GM12878 (cell line): Measurements from ENCODE around the gene GPRC5C. TPM values are rescaled to one million over a fixed set of nuclear protein-coding genes. Genes with fewer than 3 reads are reported as not detected.

Experiments
- BMI1 ChIP-seq: fragments of 450-650 bp; IDR thresholded peaks from 2 replicates; pipeline ENCODE4 v1.6.1; 2016; ENCODE audit warnings: mild to moderate bottlenecking, moderate library complexity, borderline replicate concordance
- CREM ChIP-seq: IDR thresholded peaks from 2 replicates; pipeline ENCODE4 v1.6.1; 2014; ENCODE audit warnings: antibody characterized with exemption, low read depth
- MEF2B ChIP-seq: fragments of 450-650 bp; IDR thresholded peaks from 2 replicates; pipeline ENCODE4 v1.6.1; 2018; ENCODE audit warnings: mild to moderate bottlenecking, moderate library complexity; ENCODE audit not compliant: partially characterized antibody, poor library complexity, severe bottlenecking
- POLR2AphosphoS5 ChIP-seq: IDR thresholded peaks from 2 replicates; pipeline ENCODE4 v1.6.1; 2011; ENCODE audit warnings: mild to moderate bottlenecking, low read length, inconsistent platforms
- SREBF1 ChIP-seq: IDR thresholded peaks from 2 replicates; pipeline ENCODE4 v1.6.1; 2012; ENCODE audit warnings: mild to moderate bottlenecking, low read length
- TAF1 ChIP-seq: IDR thresholded peaks from 2 replicates; pipeline ENCODE4 v1.6.1; 2011; ENCODE audit warnings: mild to moderate bottlenecking, low read depth, low read length, borderline replicate concordance
- WRNIP1 ChIP-seq: IDR thresholded peaks from 2 replicates; pipeline ENCODE4 v1.6.1; 2011; ENCODE audit warnings: low read depth, low read length, improper control_type of control experiment, borderline replicate concordance
- polyA plus RNA-seq, 11 experiments: library from polyadenylated mRNA; depleted of rRNA in 4 of 11; unstranded in 6 of 11; stranded (reverse) in 5 of 11; fragments of >200 nt; fragmentation: Nextera tagmentation in 4 of 11; fragmentation: Illumina TruSeq in 1 of 11; extraction: Ambion mirVana in 4 of 11; extraction: Trizol in 1 of 11; gene quantifications; 1 replicate in 1 of 11; 2 replicates in 10 of 11; pipeline versions ENCODE4 v1.2.1 to v1.2.3, GENCODE V29; 2011 to 2016; ENCODE audit warnings: inconsistent platforms in 2 of 11, missing spikeins in 2 of 11, low read depth in 1 of 11
- total RNA-seq, 4 experiments: library from RNA; depleted of rRNA in 3 of 4; stranded (reverse); fragments of >200 nt in 3 of 4; fragmentation: Illumina TruSeq in 1 of 4; extraction: Trizol in 1 of 4; gene quantifications; 2 replicates each; pipeline versions ENCODE4 v1.2.1 to v1.2.3, GENCODE V29; 2013 to 2021
- TF ChIP-seq, protein P1 (sequence below): fragments of 450-650 bp; formaldehyde crosslinking; IDR thresholded peaks from 2 replicates; pipeline ENCODE4 v1.4.0; 2020; ENCODE audit warnings: mild to moderate bottlenecking, moderate library complexity
- TF ChIP-seq, protein P2 (sequence below): fragments of 450-650 bp; formaldehyde crosslinking; IDR thresholded peaks from 2 replicates; pipeline ENCODE4 v1.4.0; 2022; ENCODE audit warnings: mild to moderate bottlenecking, moderate library complexity

The GPRC5C gene
- total and polyA plus RNA-seq, 10 of the 15 experiments (the other 5 are each of a cell fraction or from before 2014, with no cell fraction given) = 0.04 to 1.3 (median 0.36) TPM; not detected in 2

DNA sequence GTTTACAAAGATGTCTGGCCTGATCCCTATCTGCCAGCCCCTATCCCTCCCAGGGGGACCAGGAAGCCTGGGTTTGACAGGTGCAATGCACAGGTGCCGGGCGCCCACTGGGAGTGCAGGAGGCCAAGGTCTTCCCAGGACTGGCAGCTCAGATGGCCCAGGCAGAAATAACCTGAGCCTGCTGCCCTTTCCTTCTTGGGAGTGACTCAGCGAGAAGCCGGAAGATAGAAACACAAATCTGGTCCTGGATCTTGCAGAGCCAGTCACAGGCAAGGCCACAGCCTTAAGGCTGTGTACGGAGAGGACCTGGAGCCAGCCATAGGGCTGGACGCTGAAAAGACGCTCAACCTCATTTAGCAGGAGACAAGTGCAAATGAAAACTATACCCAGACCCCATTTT lies 36.9 kb upstream of the GPRC5C start (continued):
- TF ChIP-seq, protein P1, sequence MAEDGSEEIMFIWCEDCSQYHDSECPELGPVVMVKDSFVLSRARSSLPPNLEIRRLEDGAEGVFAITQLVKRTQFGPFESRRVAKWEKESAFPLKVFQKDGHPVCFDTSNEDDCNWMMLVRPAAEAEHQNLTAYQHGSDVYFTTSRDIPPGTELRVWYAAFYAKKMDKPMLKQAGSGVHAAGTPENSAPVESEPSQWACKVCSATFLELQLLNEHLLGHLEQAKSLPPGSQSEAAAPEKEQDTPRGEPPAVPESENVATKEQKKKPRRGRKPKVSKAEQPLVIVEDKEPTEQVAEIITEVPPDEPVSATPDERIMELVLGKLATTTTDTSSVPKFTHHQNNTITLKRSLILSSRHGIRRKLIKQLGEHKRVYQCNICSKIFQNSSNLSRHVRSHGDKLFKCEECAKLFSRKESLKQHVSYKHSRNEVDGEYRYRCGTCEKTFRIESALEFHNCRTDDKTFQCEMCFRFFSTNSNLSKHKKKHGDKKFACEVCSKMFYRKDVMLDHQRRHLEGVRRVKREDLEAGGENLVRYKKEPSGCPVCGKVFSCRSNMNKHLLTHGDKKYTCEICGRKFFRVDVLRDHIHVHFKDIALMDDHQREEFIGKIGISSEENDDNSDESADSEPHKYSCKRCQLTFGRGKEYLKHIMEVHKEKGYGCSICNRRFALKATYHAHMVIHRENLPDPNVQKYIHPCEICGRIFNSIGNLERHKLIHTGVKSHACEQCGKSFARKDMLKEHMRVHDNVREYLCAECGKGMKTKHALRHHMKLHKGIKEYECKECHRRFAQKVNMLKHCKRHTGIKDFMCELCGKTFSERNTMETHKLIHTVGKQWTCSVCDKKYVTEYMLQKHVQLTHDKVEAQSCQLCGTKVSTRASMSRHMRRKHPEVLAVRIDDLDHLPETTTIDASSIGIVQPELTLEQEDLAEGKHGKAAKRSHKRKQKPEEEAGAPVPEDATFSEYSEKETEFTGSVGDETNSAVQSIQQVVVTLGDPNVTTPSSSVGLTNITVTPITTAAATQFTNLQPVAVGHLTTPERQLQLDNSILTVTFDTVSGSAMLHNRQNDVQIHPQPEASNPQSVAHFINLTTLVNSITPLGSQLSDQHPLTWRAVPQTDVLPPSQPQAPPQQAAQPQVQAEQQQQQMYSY (CRISPR knock-in tag) = no peak
- TF ChIP-seq TAF1 (no peak), SREBF1 (no peak), WRNIP1 (no peak), MEF2B (no peak), CREM (no peak), POLR2AphosphoS5 (no peak), BMI1 (no peak)
- TF ChIP-seq, protein P2, sequence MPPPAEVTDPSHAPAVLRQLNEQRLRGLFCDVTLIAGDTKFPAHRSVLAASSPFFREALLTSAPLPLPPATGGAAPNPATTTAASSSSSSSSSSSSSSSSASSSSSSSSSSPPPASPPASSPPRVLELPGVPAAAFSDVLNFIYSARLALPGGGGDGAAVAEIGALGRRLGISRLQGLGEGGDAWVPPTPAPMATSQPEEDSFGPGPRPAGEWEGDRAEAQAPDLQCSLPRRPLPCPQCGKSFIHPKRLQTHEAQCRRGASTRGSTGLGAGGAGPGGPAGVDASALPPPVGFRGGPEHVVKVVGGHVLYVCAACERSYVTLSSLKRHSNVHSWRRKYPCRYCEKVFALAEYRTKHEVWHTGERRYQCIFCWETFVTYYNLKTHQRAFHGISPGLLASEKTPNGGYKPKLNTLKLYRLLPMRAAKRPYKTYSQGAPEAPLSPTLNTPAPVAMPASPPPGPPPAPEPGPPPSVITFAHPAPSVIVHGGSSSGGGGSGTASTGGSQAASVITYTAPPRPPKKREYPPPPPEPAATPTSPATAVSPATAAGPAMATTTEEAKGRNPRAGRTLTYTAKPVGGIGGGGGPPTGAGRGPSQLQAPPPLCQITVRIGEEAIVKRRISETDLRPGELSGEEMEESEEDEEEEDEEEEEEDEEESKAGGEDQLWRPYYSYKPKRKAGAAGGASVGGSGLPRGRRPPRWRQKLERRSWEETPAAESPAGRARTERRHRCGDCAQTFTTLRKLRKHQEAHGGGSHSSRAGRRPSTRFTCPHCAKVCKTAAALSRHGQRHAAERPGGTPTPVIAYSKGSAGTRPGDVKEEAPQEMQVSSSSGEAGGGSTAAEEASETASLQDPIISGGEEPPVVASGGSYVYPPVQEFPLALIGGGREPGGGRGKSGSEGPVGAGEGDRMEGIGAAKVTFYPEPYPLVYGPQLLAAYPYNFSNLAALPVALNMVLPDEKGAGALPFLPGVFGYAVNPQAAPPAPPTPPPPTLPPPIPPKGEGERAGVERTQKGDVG (CRISPR knock-in tag) = no peak
- TF ChIP-seq, all 136 proteins: peak for 0
